Kidney epithelial cell (primary cell): ENCODE measurements around the gene C20orf96. TPM values are rescaled to one million over a fixed set of nuclear protein-coding genes. Genes with fewer than 3 reads are reported as not detected.

ENCODE experiments used
- DNase-seq: peaks from one replicate; pipeline ENCODE4 v3.0.0-alpha.2; 2010; ENCODE audit warnings: low read depth
- H3K27me3 ChIP-seq: 2 replicates; pipeline ENCODE4 v1.6.0; 2011; ENCODE audit warnings: low read length; ENCODE audit not compliant: control insufficient read depth, insufficient read depth
- H3K36me3 ChIP-seq: 2 replicates; pipeline ENCODE4 v1.5.1; 2011; ENCODE audit warnings: low read length; ENCODE audit not compliant: control insufficient read depth, insufficient read depth
- H3K4me3 ChIP-seq: 2 replicates; pipeline ENCODE4 v1.5.1; 2011; ENCODE audit warnings: low read depth, mild to moderate bottlenecking, control low read depth, low read length
- CTCF ChIP-seq: IDR thresholded peaks from 2 replicates; pipeline ENCODE4 v1.5.1; 2011; ENCODE audit warnings: mild to moderate bottlenecking, moderate library complexity, low read length, control low read depth, inconsistent platforms; ENCODE audit not compliant: insufficient read depth, poor library complexity, severe bottlenecking
- total RNA-seq: library from RNA; depleted of rRNA; stranded (reverse); fragments of >200 nt; gene quantifications from 2 replicates; pipeline ENCODE4 v1.2.3, GENCODE V29; 2015

The C20orf96 gene
- total RNA-seq, 1 donor from 2014 or later, result 8.0 TPM

- TF ChIP-seq CTCF, result no peak
- H3K4me3 ChIP-seq, result no peak overlapping the region
- no peaks in the 10 kb centered on the region for H3K27me3 ChIP-seq
- no peaks in the 10 kb centered on the region for H3K36me3 ChIP-seq
- no peak for DNase-seq
Observed at GRCh38 chr20:288956-289692, 1.4 kb downstream of the C20orf96 start.

- no peak for TF ChIP-seq CTCF
- Histone ChIP-seq H3K27me3 (no peaks in the 10 kb centered on the region), H3K4me3 (no peak overlapping the region), H3K36me3 (no peaks in the 10 kb centered on the region)
- no peak for DNase-seq
Observed at GRCh38 chr20:286508-286907, 4.0 kb downstream of the C20orf96 start.

GRCh38 chr20:284172-284571 is 6.4 kb downstream of the C20orf96 start:
- DNase-seq, result no peak
- Histone ChIP-seq H3K4me3 (no peak overlapping the region), H3K27me3 (no peaks in the 10 kb centered on the region), H3K36me3 (no peaks in the 10 kb centered on the region)
- TF ChIP-seq CTCF, result no peak

- no peak overlapping the region for H3K4me3 ChIP-seq
- H3K36me3 ChIP-seq, result no peaks in the 10 kb centered on the region
- TF ChIP-seq CTCF, result no peak
- DNase-seq, result no peak
- no peaks in the 10 kb centered on the region for H3K27me3 ChIP-seq
Observed at GRCh38 chr20:278607-279571, 11.7 kb downstream of the C20orf96 start.

GRCh38 chr20:278181-278580 is 12.4 kb downstream of the C20orf96 start:
- no peak for TF ChIP-seq CTCF
- Histone ChIP-seq H3K4me3 (no peak overlapping the region), H3K36me3 (no peaks in the 10 kb centered on the region), H3K27me3 (no peaks in the 10 kb centered on the region)
- DNase-seq, result no peak
